ENCODE results near the gene UTP15. TPM values are rescaled to one million over a fixed set of nuclear protein-coding genes. Genes with fewer than 3 reads are reported as not detected.

UTP15 gene
- total and polyA plus RNA-seq, 7 donors: 7.9 to 21.2 (median 12.4) TPM

DNA sequence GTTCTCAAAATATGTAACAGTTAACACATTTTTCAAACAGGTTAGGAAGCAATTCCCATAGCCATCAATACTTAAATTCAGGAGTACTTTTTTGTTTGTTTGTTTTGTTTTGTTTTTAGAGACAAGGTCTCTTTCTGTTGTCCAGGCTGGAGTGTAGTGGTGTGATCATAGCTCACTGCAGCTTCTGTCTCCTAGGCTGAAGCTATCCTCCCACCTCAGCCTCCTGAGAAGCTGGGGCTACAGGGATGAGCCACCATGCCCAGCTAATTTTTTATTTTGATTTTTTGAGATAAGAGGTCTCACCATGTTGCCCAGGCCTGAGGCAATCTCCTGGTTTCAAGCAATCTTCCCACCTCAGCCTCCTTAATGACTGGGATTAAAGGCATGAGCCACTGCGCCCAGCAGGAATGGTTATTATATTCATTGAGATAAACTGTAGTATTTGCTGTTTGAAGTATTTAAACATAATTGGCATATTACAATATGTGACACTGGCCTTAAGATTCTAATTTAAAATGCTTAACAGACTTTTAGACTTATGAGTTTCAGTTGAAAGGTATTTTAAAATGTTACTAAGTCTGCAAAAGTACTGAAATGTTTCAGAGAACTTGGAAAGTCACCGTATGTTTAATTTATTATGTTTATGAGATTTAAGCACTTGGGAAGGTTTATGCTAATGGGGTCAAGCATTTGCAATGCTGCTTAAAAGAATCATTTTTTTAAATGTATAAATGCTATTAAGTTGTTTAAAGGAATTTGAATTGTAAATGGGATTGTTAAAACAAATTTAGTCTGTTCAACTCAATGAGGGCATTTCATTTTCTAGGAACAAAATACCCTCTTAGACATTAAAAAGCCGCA, 17.0 kb downstream of the UTP15 start:
- H3K4me3 ChIP-seq: no peak overlapping the region
- H3K27ac ChIP-seq: no peak overlapping the region
- intact Hi-C loops (cut with DNase I): no loop called here
- no peaks in the 10 kb centered on the region for H3K9me3 ChIP-seq
- WGBS, 3 donors: 81 to 93% (median 83%) methylated on average over 3 of the region's 3 CpGs
- H3K27me3 ChIP-seq (ENCODE audit: insufficient read depth in 3 of 3, low read length in 2 of 3): no peaks in the 10 kb centered on the region
- no peak for DNase-seq
- TF ChIP-seq, protein P1, sequence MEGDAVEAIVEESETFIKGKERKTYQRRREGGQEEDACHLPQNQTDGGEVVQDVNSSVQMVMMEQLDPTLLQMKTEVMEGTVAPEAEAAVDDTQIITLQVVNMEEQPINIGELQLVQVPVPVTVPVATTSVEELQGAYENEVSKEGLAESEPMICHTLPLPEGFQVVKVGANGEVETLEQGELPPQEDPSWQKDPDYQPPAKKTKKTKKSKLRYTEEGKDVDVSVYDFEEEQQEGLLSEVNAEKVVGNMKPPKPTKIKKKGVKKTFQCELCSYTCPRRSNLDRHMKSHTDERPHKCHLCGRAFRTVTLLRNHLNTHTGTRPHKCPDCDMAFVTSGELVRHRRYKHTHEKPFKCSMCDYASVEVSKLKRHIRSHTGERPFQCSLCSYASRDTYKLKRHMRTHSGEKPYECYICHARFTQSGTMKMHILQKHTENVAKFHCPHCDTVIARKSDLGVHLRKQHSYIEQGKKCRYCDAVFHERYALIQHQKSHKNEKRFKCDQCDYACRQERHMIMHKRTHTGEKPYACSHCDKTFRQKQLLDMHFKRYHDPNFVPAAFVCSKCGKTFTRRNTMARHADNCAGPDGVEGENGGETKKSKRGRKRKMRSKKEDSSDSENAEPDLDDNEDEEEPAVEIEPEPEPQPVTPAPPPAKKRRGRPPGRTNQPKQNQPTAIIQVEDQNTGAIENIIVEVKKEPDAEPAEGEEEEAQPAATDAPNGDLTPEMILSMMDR (IDR thresholded peaks at IDR 0.05): no peak
- H3K36me3 ChIP-seq (ENCODE audit: insufficient read depth in 1 of 2, low read depth in 1 of 2): peaks cover 13 to 55% of the 10 kb centered on the region in 2 donors
- ATAC-seq: no peak
- no peaks in the 10 kb centered on the region for H3K4me1 ChIP-seq

DNA sequence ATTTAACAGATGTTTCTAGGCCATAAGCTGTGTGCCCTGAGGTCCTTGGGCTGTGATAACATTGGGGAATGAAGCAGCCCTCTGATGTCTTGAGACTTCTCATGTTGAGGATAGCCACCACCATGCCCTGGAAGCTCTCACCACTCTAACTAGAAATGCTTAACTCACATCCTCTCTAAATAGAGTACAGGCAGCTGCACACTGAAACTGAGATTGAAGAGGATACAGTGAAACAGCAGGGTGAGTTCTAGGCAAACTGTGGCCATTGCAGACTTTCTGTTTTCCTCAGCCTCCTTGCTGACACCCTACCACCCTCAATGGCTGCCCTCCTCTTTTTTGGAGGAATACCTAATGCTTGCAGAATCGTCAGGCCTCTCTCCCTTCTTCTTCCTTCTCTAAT, 22.4 kb downstream of the UTP15 start:
- intact Hi-C loops (cut with DNase I): no loop called here
- 50 to 91% (median 56%) methylated on average over 1 of the region's 1 CpG for WGBS, 3 donors
- no peak overlapping the region for H3K27ac ChIP-seq

DNA sequence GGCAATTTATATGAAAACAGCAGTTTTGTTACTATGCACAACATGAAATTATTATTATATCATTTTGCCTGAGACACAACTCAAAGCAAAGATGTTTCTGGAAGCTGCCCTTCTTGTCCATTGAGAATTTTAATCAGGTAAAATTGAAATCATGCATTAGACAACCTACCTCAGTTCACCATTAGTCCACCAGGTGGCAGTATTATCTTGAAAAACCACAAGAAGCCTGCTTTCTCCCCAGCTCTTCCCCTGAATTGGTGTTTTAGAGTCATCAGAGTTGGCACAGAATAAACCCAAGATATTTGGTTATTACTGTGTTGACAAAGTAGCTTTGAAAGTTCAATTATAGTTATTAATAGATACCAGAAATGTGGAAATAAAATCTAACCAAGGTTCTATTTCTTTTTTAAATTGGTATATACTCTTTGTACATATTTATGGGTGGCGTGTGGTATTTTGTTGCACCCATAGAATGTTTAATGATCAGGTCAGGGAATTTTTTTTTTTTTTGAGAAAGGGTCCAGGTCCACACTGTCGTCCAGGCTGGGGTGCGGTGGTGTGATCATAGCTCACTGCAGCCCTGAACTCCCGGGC, 25.7 kb downstream of the UTP15 start:
- TF ChIP-seq, protein P1 (IDR thresholded peaks at IDR 0.05): peak; percentile 91
- intact Hi-C loops (cut with DNase I): loop anchor here (1.0 to 5.0 kb wide), 3 partner anchors 101 to 202 kb away; no protein-coding TSS in a partner anchor
- DNase-seq (no peak), ATAC-seq (peak; percentile 76 to 90 (median 78))
- Histone ChIP-seq H3K27me3 (ENCODE audit: insufficient read depth in 3 of 3, low read length in 2 of 3) (no peaks in the 10 kb centered on the region), H3K9me3 (no peaks in the 10 kb centered on the region), H3K4me1 (no peaks in the 10 kb centered on the region), H3K27ac (no peak overlapping the region), H3K36me3 (ENCODE audit: insufficient read depth in 1 of 2, low read depth in 1 of 2) (no peaks in the 10 kb centered on the region), H3K4me3 (no peak overlapping the region)
- WGBS, 3 donors: 46 to 59% (median 57%) methylated on average over 4 of the region's 4 CpGs

More for the DNA sequence above, 22.4 kb downstream of the UTP15 start:
- Histone ChIP-seq H3K4me1 (no peaks in the 10 kb centered on the region), H3K4me3 (no peak overlapping the region), H3K27me3 (ENCODE audit: insufficient read depth in 3 of 3, low read length in 2 of 3) (no peaks in the 10 kb centered on the region), H3K36me3 (ENCODE audit: insufficient read depth in 1 of 2, low read depth in 1 of 2) (peaks cover 0 to 2% of the 10 kb centered on the region in 2 donors), H3K9me3 (no peaks in the 10 kb centered on the region)
- ATAC-seq: no peak
- DNase-seq: no peak
- TF ChIP-seq, protein P1 (IDR thresholded peaks at IDR 0.05): no peak

DNA sequence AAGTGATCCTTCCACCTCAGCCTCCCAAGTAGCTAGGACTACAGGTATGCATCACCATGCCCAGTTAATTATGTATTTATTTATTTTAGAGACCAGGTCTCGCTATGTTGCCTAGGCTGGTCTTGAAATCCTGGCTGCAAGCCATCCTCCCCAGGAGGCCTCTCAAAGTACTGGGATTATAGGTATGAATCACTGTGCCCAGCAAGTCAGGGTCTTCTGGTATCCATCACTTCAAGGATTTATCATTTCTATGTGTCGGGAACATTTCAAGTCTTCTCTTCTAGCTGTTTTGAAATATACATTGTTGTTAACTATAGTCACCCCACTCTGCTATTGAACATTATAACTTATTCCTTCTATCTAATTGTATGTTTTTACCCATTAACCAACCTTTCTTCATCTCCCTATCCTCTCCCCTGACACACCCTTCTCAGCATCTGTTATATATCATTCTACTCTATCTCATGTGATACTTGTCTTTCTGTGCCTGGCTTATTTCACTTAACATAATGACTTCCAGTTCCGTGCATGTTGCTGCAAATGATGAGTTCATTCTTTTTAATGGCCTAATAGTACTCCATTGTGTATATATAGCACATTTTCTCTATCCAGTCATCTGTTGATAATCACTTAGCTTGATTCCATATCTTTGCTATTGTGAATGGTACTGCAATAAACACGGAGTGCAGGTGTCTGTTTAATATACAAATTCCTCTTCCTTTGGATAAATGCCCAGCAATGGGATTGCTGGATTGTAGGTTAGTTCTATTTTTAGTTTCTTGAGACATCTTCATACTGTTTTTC, 26.4 kb downstream of the UTP15 start:
- Histone ChIP-seq H3K27me3 (ENCODE audit: insufficient read depth in 3 of 3, low read length in 2 of 3) (no peaks in the 10 kb centered on the region), H3K36me3 (ENCODE audit: insufficient read depth in 1 of 2, low read depth in 1 of 2) (no peaks in the 10 kb centered on the region), H3K4me3 (no peak overlapping the region), H3K27ac (no peak overlapping the region), H3K9me3 (no peaks in the 10 kb centered on the region), H3K4me1 (no peaks in the 10 kb centered on the region)
- intact Hi-C loops (cut with DNase I): loop anchor here (1.0 to 5.0 kb wide), 3 partner anchors 100 to 201 kb away; no protein-coding TSS in a partner anchor
- peak in 2 of 4 donors; percentile 27 to 30 for ATAC-seq
- no peak for DNase-seq
- TF ChIP-seq, protein P1 (IDR thresholded peaks at IDR 0.05): no peak
- 51 to 58% (median 56%) methylated on average over 4 of the region's 4 CpGs for WGBS, 3 donors

All from psoas muscle (tissue), 8 donors.